ENCODE results near the gene PCBP3.

PCBP3 gene

GRCh38 chr21:45843426-45843825 lies 199.9 kb downstream of the PCBP3 start:
- Histone ChIP-seq H3K27me3 (no peaks in the 10 kb centered on the region), H3K9me3 (replicated peaks in 1 of 11) (peaks cover 20 to 29% (median 26%) of the 10 kb centered on the region in 11 experiments), H4K20me1 (peaks cover 0 to 55% (median 0%) of the 10 kb centered on the region in 11 experiments; a peak in 7 of 22 replicates), H3K36me3 (peaks cover 0 to 17% (median 12%) of the 10 kb centered on the region in 11 experiments; a peak in 15 of 22 replicates), H3K4me3 (no peak overlapping the region), H3K4me2 (no peak overlapping the region), H3K27ac (no peak overlapping the region), H3K4me1 (peaks cover 0 to 52% (median 36%) of the 10 kb centered on the region in 10 experiments; a peak in 15 of 20 replicates), H3K9ac (no peak overlapping the region)
- no peak for TF ChIP-seq Cebpa-rat (IDR thresholded peaks at IDR 0.05)

- H3K4me2 ChIP-seq: no peak overlapping the region; a peak in 1 of 22 replicates
- TF ChIP-seq Cebpa-rat (IDR thresholded peaks at IDR 0.05): no peak
- no peak overlapping the region for H3K9ac ChIP-seq
- no peak overlapping the region for H3K27ac ChIP-seq
- no peak overlapping the region for H3K4me3 ChIP-seq
- peaks cover 0 to 47% (median 34%) of the 10 kb centered on the region in 10 experiments; a peak in 15 of 20 replicates for H3K4me1 ChIP-seq
- H3K36me3 ChIP-seq: peaks cover 0 to 17% (median 12%) of the 10 kb centered on the region in 11 experiments; a peak in 15 of 22 replicates
- H3K9me3 ChIP-seq (replicated peaks in 1 of 11): peaks cover 20 to 28% (median 26%) of the 10 kb centered on the region in 11 experiments
- peaks cover 0 to 59% (median 0%) of the 10 kb centered on the region in 11 experiments; a peak in 8 of 22 replicates for H4K20me1 ChIP-seq
- H3K27me3 ChIP-seq: no peaks in the 10 kb centered on the region
Measured at GRCh38 chr21:45844181-45844580, 200.7 kb downstream of the PCBP3 start.

- peaks cover 11 to 18% (median 18%) of the 10 kb centered on the region in 11 experiments for H3K9me3 ChIP-seq (replicated peaks in 1 of 11)
- no peak overlapping the region for H3K27ac ChIP-seq
- H3K4me3 ChIP-seq: no peak overlapping the region
- TF ChIP-seq Cebpa-rat (IDR thresholded peaks at IDR 0.05): no peak
- H3K9ac ChIP-seq: no peak overlapping the region
- H4K20me1 ChIP-seq: peaks cover 0 to 59% (median 0%) of the 10 kb centered on the region in 11 experiments; a peak in 8 of 22 replicates
- peaks cover 0 to 23% (median 15%) of the 10 kb centered on the region in 11 experiments; a peak in 16 of 22 replicates for H3K36me3 ChIP-seq
- H3K4me1 ChIP-seq: peaks cover 0 to 47% (median 34%) of the 10 kb centered on the region in 10 experiments; a peak in 15 of 20 replicates
- peak overlapping the region in 7 of 11 experiments; percentile 27 to 62 (median 39); a peak in 12 of 22 replicates for H3K4me2 ChIP-seq
- H3K27me3 ChIP-seq: no peaks in the 10 kb centered on the region
Measured at GRCh38 chr21:45845063-45845769, 201.7 kb downstream of the PCBP3 start.

- Histone ChIP-seq H3K4me2 (peak overlapping the region in 7 of 11 experiments; percentile 27 to 62 (median 39); a peak in 12 of 22 replicates), H3K4me3 (no peak overlapping the region), H3K9ac (no peak overlapping the region), H4K20me1 (peaks cover 0 to 59% (median 0%) of the 10 kb centered on the region in 11 experiments; a peak in 8 of 22 replicates), H3K27ac (no peak overlapping the region), H3K9me3 (replicated peaks in 1 of 11) (peaks cover 6 to 13% (median 13%) of the 10 kb centered on the region in 11 experiments), H3K36me3 (peaks cover 3 to 23% (median 15%) of the 10 kb centered on the region in 11 experiments; a peak in 17 of 22 replicates), H3K27me3 (no peaks in the 10 kb centered on the region), H3K4me1 (peaks cover 0 to 47% (median 34%) of the 10 kb centered on the region in 10 experiments; a peak in 15 of 20 replicates)
- TF ChIP-seq Cebpa-rat (IDR thresholded peaks at IDR 0.05): no peak
Measured at GRCh38 chr21:45845770-45846090, 202.2 kb downstream of the PCBP3 start.

GRCh38 chr21:45846373-45847160 lies 203.0 kb downstream of the PCBP3 start:
- H3K4me1 ChIP-seq: peaks cover 4 to 51% (median 36%) of the 10 kb centered on the region in 10 experiments; a peak in 18 of 20 replicates
- peak overlapping the region in 8 of 11 experiments; percentile 26 to 64 (median 56); a peak in 15 of 22 replicates for H3K4me2 ChIP-seq
- 0 out of 22 replicates have a peak overlapping the region, but pooled peaks of 1 of the 11 experiments have one; percentile 6 for H3K9ac ChIP-seq
- H4K20me1 ChIP-seq: peaks cover 0 to 59% (median 0%) of the 10 kb centered on the region in 11 experiments; a peak in 8 of 22 replicates
- peaks cover 0 to 5% (median 4%) of the 10 kb centered on the region in 11 experiments; a peak in 16 of 22 replicates for H3K9me3 ChIP-seq (replicated peaks in 1 of 11)
- TF ChIP-seq Cebpa-rat (IDR thresholded peaks at IDR 0.05): no peak
- H3K27me3 ChIP-seq: no peaks in the 10 kb centered on the region
- peaks cover 0 to 23% (median 9%) of the 10 kb centered on the region in 11 experiments; a peak in 14 of 22 replicates for H3K36me3 ChIP-seq
- H3K27ac ChIP-seq: no peak overlapping the region
- no peak overlapping the region for H3K4me3 ChIP-seq

GRCh38 chr21:45847870-45848269 lies 204.3 kb downstream of the PCBP3 start:
- Histone ChIP-seq H3K4me1 (peaks cover 7 to 48% (median 36%) of the 10 kb centered on the region in 10 experiments; a peak in 18 of 20 replicates), H3K27ac (no peak overlapping the region), H3K4me3 (no peak overlapping the region), H4K20me1 (peaks cover 0 to 51% (median 0%) of the 10 kb centered on the region in 11 experiments; a peak in 8 of 22 replicates), H3K9ac (no peak overlapping the region), H3K27me3 (no peaks in the 10 kb centered on the region), H3K36me3 (peaks cover 0 to 36% (median 21%) of the 10 kb centered on the region in 11 experiments; a peak in 16 of 22 replicates), H3K9me3 (replicated peaks in 1 of 11) (peaks cover 0 to 5% (median 0%) of the 10 kb centered on the region in 11 experiments; a peak in 2 of 22 replicates), H3K4me2 (peak overlapping the region in 7 of 11 experiments; percentile 6 to 64 (median 57); a peak in 11 of 22 replicates)
- no peak for TF ChIP-seq Cebpa-rat (IDR thresholded peaks at IDR 0.05)

- Histone ChIP-seq H3K9ac (no peak overlapping the region), H3K4me2 (peak overlapping the region in 5 of 11 experiments; percentile 49 to 64 (median 59); a peak in 4 of 22 replicates), H3K27me3 (no peaks in the 10 kb centered on the region), H3K36me3 (peaks cover 0 to 40% (median 26%) of the 10 kb centered on the region in 11 experiments; a peak in 16 of 22 replicates), H4K20me1 (peaks cover 0 to 51% (median 0%) of the 10 kb centered on the region in 11 experiments; a peak in 7 of 22 replicates), H3K27ac (no peak overlapping the region), H3K4me3 (no peak overlapping the region), H3K9me3 (replicated peaks in 1 of 11) (peaks cover 0 to 5% (median 0%) of the 10 kb centered on the region in 11 experiments; a peak in 2 of 22 replicates), H3K4me1 (peaks cover 7 to 47% (median 36%) of the 10 kb centered on the region in 10 experiments; a peak in 18 of 20 replicates)
- no peak for TF ChIP-seq Cebpa-rat (IDR thresholded peaks at IDR 0.05)
Measured at GRCh38 chr21:45848331-45848730, 204.8 kb downstream of the PCBP3 start.

GRCh38 chr21:45848805-45849204 lies 205.3 kb downstream of the PCBP3 start:
- Histone ChIP-seq H3K36me3 (peaks cover 0 to 45% (median 28%) of the 10 kb centered on the region in 11 experiments; a peak in 16 of 22 replicates), H3K4me2 (no peak overlapping the region), H4K20me1 (peaks cover 0 to 51% (median 0%) of the 10 kb centered on the region in 11 experiments; a peak in 7 of 22 replicates), H3K27ac (no peak overlapping the region), H3K4me3 (no peak overlapping the region), H3K27me3 (no peaks in the 10 kb centered on the region), H3K9me3 (replicated peaks in 1 of 11) (peaks cover 0 to 5% (median 0%) of the 10 kb centered on the region in 11 experiments; a peak in 2 of 22 replicates), H3K9ac (no peak overlapping the region), H3K4me1 (peaks cover 7 to 47% (median 36%) of the 10 kb centered on the region in 10 experiments; a peak in 18 of 20 replicates)
- no peak for TF ChIP-seq Cebpa-rat (IDR thresholded peaks at IDR 0.05)
